Duodenal mucosa (tissue), 2 donors: ENCODE measurements around the gene CAMTA1.

ENCODE experiments used
- H3K27ac ChIP-seq: one replicate; pipeline ENCODE4 v1.7.0; 2013; ENCODE audit warnings: low read depth, low read length
- H3K27me3 ChIP-seq, 2 donors: one replicate each; pipeline ENCODE4 v1.7.0; 2013; ENCODE audit warnings: low read length in 2 of 2, control low read depth in 1 of 2; ENCODE audit not compliant: insufficient read depth in 2 of 2, control insufficient read depth in 1 of 2
- H3K36me3 ChIP-seq, 2 donors: one replicate each; pipeline ENCODE4 v1.7.0; 2013; ENCODE audit warnings: low read length in 2 of 2, control low read depth in 1 of 2; ENCODE audit not compliant: insufficient read depth in 2 of 2, control insufficient read depth in 1 of 2
- H3K4me1 ChIP-seq, 2 donors: one replicate each; pipeline ENCODE4 v1.7.0; 2013; ENCODE audit warnings: low read length in 2 of 2, control low read depth in 1 of 2; ENCODE audit not compliant: insufficient read depth in 2 of 2, control insufficient read depth in 1 of 2
- H3K4me3 ChIP-seq, 2 donors: one replicate each; pipeline ENCODE4 v1.7.0; 2013; ENCODE audit warnings: low read length in 2 of 2, low read depth in 1 of 2
- H3K9ac ChIP-seq, 2 donors: one replicate each; pipeline ENCODE4 v1.7.0; 2013; ENCODE audit warnings: low read length in 2 of 2, low read depth in 1 of 2
- H3K9me3 ChIP-seq, 2 donors: one replicate each; pipeline ENCODE4 v1.7.0; 2013; ENCODE audit warnings: low read length in 2 of 2, control low read depth in 1 of 2; ENCODE audit not compliant: control insufficient read depth in 1 of 2

The CAMTA1 gene

GRCh38 chr1:7199077-7199779, 414.0 kb downstream of the CAMTA1 start:
- H3K27ac ChIP-seq, result no peak overlapping the region
- no peaks in the 10 kb centered on the region for H3K9me3 ChIP-seq
- no peaks in the 10 kb centered on the region for H3K4me1 ChIP-seq
- no peak overlapping the region for H3K9ac ChIP-seq
- peaks cover 0 to 4% of the 10 kb centered on the region in 2 donors for H3K27me3 ChIP-seq
- H3K36me3 ChIP-seq, result no peaks in the 10 kb centered on the region
- no peak overlapping the region for H3K4me3 ChIP-seq

GRCh38 chr1:7207875-7208646, 422.8 kb downstream of the CAMTA1 start:
- Histone ChIP-seq H3K9ac (no peak overlapping the region), H3K27ac (no peak overlapping the region), H3K4me3 (no peak overlapping the region), H3K4me1 (no peaks in the 10 kb centered on the region), H3K27me3 (peaks cover 7 to 8% of the 10 kb centered on the region in 2 donors), H3K9me3 (no peaks in the 10 kb centered on the region), H3K36me3 (no peaks in the 10 kb centered on the region)

GRCh38 chr1:7208647-7209180, 423.5 kb downstream of the CAMTA1 start:
- Histone ChIP-seq H3K9me3 (no peaks in the 10 kb centered on the region), H3K27ac (no peak overlapping the region), H3K36me3 (no peaks in the 10 kb centered on the region), H3K9ac (no peak overlapping the region), H3K4me1 (no peaks in the 10 kb centered on the region), H3K4me3 (no peak overlapping the region), H3K27me3 (peaks cover 7 to 8% of the 10 kb centered on the region in 2 donors)

- no peaks in the 10 kb centered on the region for H3K36me3 ChIP-seq
Observed at GRCh38 chr1:7209336-7209735, 424.1 kb downstream of the CAMTA1 start.

GRCh38 chr1:7218210-7218832, 433.1 kb downstream of the CAMTA1 start:
- no peaks in the 10 kb centered on the region for H3K27me3 ChIP-seq
- H3K4me1 ChIP-seq, result no peaks in the 10 kb centered on the region
- no peaks in the 10 kb centered on the region for H3K9me3 ChIP-seq
- H3K27ac ChIP-seq, result no peak overlapping the region
- H3K4me3 ChIP-seq, result no peak overlapping the region
- H3K36me3 ChIP-seq, result no peaks in the 10 kb centered on the region
- H3K9ac ChIP-seq, result no peak overlapping the region

More at GRCh38 chr1:7209336-7209735, 424.1 kb downstream of the CAMTA1 start:
- Histone ChIP-seq H3K27me3 (peaks cover 7 to 8% of the 10 kb centered on the region in 2 donors), H3K4me1 (no peaks in the 10 kb centered on the region), H3K9ac (no peak overlapping the region), H3K27ac (no peak overlapping the region), H3K9me3 (no peaks in the 10 kb centered on the region), H3K4me3 (no peak overlapping the region)

GRCh38 chr1:7219031-7219430, 433.8 kb downstream of the CAMTA1 start:
- Histone ChIP-seq H3K4me1 (no peaks in the 10 kb centered on the region), H3K27me3 (no peaks in the 10 kb centered on the region), H3K4me3 (no peak overlapping the region), H3K9me3 (no peaks in the 10 kb centered on the region), H3K9ac (no peak overlapping the region), H3K36me3 (no peaks in the 10 kb centered on the region), H3K27ac (no peak overlapping the region)

- Histone ChIP-seq H3K9ac (no peak overlapping the region), H3K36me3 (no peaks in the 10 kb centered on the region), H3K27me3 (no peaks in the 10 kb centered on the region), H3K9me3 (no peaks in the 10 kb centered on the region), H3K27ac (no peak overlapping the region), H3K4me1 (no peaks in the 10 kb centered on the region), H3K4me3 (no peak overlapping the region)
Observed at GRCh38 chr1:7220007-7220406, 434.8 kb downstream of the CAMTA1 start.

- no peaks in the 10 kb centered on the region for H3K4me1 ChIP-seq
- no peak overlapping the region for H3K9ac ChIP-seq
- H3K4me3 ChIP-seq, result no peak overlapping the region
- no peaks in the 10 kb centered on the region for H3K9me3 ChIP-seq
- no peaks in the 10 kb centered on the region for H3K36me3 ChIP-seq
- no peaks in the 10 kb centered on the region for H3K27me3 ChIP-seq
- H3K27ac ChIP-seq, result no peak overlapping the region
Observed at GRCh38 chr1:7220712-7221252, 435.5 kb downstream of the CAMTA1 start.

- Histone ChIP-seq H3K9ac (no peak overlapping the region), H3K9me3 (no peaks in the 10 kb centered on the region), H3K27me3 (no peaks in the 10 kb centered on the region), H3K4me3 (no peak overlapping the region), H3K27ac (no peak overlapping the region), H3K36me3 (no peaks in the 10 kb centered on the region), H3K4me1 (no peaks in the 10 kb centered on the region)
Observed at GRCh38 chr1:7221826-7222694, 436.8 kb downstream of the CAMTA1 start.
